Testis (tissue), 2 donors: ENCODE data around the gene KLHL25.

Experiments
- POLR2A ChIP-seq: fragments of 450-650 bp; IDR thresholded peaks from one replicate; pipeline ENCODE4 v1.6.1; 2017; ENCODE audit warnings: antibody characterized with exemption, mild to moderate bottlenecking, moderate library complexity
- TF ChIP-seq, protein P1 (sequence below), 3 experiments: fragments of 450-650 bp in 2 of 3; fragments of 200-600 bp in 1 of 3; sonication (generic) in 1 of 3; IDR thresholded peaks; one replicate each; pipeline ENCODE4 v1.5.1; 2016 to 2019; ENCODE audit warnings: antibody characterized with exemption in 3 of 3, mild to moderate bottlenecking in 2 of 3, moderate library complexity in 1 of 3

DNA sequence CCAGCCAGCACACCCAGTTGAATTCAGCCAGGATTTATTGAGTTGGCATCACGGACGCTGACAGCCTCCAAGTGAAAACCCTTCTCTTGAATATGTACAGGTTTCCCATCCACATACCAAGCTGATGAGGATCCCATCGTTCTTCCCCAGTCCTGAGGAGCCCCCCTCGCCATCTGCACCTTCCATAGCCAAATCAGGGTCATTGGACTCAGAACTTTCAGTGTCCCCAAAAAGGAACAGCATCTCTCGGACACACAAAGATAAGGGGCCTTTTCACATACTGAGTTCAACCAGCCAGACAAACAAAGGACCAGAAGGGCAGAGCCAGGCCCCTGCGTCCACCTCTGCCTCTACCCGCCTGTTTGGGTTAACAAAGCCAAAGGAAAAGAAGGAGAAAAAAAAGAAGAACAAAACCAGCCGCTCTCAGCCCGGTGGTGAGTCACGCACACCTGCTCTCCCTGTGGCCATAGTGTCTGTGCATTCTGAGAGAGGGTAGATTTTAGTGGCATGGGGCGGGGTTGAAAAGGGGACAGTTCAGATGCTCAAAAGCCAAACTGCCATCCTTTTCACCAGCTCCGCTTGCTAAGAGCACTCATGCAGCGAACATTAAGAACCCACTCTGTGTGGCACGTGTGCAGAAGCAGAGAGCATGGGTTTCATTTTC is 51.2 kb downstream of the KLHL25 start:
- TF ChIP-seq, protein P1, sequence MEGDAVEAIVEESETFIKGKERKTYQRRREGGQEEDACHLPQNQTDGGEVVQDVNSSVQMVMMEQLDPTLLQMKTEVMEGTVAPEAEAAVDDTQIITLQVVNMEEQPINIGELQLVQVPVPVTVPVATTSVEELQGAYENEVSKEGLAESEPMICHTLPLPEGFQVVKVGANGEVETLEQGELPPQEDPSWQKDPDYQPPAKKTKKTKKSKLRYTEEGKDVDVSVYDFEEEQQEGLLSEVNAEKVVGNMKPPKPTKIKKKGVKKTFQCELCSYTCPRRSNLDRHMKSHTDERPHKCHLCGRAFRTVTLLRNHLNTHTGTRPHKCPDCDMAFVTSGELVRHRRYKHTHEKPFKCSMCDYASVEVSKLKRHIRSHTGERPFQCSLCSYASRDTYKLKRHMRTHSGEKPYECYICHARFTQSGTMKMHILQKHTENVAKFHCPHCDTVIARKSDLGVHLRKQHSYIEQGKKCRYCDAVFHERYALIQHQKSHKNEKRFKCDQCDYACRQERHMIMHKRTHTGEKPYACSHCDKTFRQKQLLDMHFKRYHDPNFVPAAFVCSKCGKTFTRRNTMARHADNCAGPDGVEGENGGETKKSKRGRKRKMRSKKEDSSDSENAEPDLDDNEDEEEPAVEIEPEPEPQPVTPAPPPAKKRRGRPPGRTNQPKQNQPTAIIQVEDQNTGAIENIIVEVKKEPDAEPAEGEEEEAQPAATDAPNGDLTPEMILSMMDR (IDR thresholded peaks at IDR 0.05): no peak
- TF ChIP-seq POLR2A: no peak
